NCI-H2107 treated with DMSO at 0.1 percent for 48 hours (cell line): ENCODE results near the gene TMEM256.

Source experiments
- DNase-seq: peaks from one replicate; lab custom pipeline; 2025; ENCODE audit not compliant: unreplicated experiment; lab: John Stamatoyannopoulos, UW

The TMEM256 gene

DNA sequence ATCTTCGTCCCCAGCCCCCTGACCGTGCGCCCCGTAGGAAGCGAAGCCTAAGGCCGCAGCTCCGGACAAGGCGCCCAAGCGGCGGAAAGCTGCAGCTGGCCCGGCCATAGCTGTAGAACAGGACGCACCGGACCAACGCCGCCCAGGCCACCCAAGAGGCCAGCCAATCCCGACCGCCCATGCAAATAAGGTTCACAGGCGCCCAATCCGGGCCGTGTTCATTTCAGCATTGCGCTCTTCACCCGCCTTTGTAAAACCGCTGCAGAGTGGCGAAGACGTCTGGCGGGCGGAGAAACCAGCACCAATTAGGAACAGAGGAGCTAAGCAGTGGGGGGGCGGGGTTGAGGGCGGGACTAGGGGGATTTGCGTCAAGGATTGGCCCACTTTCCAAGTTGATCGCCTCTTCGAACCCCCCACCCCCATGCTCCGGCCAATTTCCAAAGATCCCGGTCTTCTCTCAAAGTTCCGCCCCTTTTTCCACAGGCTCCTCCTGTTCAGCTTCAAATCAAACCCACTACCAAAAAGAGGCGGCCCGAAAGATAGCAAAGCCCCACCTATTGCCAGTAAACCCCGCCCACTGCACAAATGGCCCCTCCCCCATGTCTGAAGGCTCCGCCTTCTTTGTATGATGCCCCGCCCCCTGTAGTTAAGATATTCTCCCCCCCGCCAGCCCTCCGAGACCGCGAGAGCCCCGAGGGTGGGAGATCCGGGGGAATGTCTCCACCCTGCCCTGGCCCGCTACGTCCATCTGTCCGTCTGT is at the start of gene TMEM256:
TSS of gene TMEM256 (minus strand) at position 121 of the 760 bp plus-strand sequence. CDS start at position 108, 13 bp downstream.
- peak; percentile 85 for DNase-seq

DNA sequence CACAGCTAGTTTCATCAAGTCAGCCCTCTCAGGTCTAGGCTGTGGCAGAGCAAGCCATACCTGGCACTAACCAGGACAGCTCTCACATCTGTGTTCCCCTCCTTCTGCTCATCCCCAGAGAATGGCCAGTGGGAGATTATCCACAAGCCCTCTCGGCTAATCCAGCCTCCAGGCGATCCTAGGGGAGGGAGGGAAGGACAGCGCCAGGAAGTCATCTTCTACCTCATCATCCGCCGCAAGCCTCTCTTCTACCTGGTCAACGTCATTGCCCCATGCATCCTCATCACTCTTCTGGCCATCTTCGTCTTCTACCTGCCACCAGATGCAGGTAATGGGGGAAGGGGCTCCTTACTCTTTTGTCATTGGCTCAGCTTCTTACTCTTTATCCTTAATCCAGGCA is 44.6 kb upstream of the TMEM256 start:
- no peak for DNase-seq

DNA sequence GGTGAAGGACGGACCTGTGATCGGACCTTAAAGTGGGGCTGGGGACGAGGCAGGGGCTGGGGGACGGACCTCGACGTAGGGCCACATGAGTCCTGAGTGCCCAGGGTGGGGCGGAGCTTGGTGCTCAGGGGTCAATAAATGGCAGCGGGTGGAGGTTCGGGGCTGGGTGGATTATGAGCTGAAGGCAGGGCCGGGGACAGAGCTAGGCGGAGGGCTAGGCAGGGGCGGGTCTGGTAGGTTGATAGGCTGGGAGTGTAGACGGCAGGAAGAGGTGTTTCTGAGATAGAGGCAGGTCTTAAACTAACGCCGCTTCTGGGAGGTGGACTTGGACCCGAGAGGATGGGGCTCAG is 41.7 kb upstream of the TMEM256 start:
- DNase-seq = no peak

DNA sequence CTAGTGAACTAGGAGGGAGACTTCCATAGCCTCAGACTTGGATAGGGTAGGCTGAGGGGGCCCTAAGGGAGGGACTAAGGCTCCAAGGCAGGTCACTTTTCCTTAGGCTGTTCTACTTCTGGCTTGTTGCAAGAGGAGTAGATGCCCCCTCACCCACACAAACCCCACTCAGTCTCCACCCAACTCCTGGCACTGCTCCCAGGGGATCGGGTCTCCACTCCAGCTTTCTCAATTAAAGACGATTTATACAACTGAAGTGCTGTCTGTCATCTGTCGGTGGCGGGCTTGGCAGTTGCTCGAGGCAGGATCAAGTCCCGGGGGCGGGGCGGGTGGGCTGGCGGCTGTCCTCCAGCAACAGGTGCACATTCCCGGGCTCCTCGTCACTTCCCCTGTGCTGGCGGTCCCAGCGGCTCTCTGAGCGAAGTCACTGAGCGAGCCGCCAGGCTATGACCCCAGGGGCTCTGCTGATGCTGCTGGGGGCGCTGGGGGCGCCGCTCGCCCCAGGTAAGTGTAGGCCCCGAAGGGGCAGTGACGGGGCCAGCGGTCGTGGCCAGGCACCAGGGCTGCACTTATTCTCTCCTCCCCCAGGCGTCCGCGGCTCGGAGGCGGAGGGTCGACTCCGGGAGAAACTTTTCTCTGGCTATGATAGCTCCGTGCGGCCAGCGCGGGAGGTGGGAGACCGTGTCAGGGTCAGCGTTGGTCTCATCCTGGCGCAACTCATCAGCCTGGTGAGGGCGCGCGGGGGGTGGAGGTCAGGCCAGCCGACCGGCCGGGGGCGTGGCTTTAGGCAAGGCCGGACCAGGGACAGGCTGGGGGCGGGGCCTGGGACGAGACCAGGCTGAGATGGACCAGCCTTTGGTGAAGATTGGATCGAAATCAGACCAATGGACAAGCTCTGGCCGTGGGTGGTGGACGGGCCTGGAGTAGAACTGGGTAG is 41.1 kb upstream of the TMEM256 start, which contains the start of gene CHRNB1:
TSS of gene CHRNB1 (plus strand) at position 380 of the 937 bp plus-strand sequence. CDS start at position 447, 67 bp downstream.
- DNase-seq = no peak

DNA sequence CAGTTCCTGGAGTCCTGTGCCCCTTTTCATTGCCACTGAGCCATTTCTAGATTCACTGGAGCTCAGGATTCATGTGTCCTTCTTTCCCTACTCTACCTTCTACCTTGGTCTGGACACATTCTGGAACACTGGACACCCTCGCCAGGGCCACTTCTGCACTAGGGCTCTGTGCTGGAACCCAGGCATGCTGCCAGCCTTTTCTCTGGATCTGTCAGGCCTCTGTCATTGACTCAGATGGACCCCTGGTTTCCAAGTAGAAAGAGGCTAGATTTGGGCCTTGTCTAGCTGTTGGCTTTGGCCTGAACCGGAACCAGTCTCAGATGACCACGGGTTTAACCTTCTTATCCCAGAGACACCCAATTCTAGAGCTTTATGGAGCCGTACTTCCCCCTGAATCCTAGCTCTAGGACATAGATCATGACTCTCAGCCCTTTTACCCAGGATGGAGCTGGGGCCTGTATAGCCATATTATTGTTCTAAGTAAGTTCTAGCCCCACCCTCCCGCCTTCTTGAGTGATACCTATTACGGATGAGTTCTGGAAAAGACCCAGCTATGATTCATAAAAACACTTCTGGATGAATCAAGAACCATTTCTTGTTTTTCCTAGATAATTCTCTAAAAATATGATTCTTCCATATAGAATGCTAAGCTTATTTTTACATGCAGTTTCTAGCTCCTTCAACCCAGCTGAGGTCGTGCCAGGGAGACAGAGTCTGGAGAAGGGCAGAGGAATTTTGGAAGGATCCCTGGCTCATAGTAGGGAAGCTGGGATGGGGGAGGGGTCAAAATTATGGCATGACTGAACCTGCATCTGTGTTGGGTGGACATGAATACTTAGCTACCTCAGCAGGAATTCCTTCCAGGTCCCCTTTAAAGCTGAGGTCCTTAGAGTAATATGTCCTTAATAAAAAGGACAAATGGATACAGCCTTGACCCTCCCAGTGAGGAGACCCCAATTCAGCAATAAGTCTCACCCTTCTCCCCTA is 39.9 kb upstream of the TMEM256 start:
- DNase-seq = no peak

DNA sequence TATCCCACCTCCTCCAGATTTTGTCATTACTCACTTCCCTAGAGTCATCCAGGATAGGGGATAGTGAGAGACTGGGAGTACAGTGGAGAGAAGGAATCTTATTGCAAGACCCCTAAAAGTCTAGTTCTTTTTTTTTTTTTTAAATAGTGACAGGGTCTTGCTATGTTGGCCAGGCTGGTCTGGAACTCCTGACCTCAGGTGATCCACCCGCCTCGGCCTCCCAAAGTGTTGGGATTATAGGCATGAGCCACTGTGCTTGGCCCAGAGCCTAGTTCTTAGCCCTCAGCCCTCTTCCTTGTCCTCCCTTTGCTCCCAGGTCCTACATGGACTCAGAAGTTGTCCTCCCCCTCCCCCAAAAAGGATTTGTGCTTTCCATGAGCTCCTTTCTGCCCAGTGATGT is 38.2 kb upstream of the TMEM256 start:
- DNase-seq = no peak

DNA sequence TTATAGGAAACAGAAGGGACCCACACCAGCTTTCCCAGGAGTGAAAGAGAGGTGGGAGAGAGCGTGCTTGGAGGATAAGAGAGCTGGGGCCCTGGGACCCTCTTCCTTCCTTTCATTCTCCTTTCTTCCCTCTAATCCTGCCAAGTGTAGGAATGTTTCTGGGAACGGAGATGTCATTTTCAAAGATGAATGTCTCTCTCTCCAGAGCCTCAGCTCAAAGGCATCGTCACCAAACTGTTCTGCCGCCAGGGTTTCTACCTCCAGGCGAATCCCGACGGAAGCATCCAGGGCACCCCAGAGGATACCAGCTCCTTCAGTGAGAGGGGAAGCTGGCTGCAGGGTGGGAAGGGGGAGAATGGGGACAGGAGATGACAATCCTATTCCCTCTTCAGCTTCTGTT is 37.4 kb upstream of the TMEM256 start:
- DNase-seq = no peak

DNA sequence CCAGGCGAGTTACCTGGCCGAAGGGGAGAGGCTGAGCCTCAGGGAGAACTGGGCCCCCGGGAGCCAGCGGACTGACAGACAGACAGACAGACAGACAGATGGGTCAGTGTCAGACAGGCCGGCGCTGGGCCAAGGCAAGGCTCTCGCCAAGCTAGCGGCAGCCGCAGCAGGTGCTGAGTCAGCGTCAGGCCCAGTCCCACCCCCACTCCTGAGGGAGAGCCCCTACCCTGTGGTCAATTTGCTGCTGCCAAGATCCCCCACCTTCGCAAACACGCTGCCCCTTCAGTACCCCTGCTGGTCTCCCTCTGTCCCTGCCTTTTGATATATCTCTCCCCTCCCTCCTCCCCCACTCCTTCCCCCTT is 36.9 kb upstream of the TMEM256 start:
- no peak for DNase-seq

DNA sequence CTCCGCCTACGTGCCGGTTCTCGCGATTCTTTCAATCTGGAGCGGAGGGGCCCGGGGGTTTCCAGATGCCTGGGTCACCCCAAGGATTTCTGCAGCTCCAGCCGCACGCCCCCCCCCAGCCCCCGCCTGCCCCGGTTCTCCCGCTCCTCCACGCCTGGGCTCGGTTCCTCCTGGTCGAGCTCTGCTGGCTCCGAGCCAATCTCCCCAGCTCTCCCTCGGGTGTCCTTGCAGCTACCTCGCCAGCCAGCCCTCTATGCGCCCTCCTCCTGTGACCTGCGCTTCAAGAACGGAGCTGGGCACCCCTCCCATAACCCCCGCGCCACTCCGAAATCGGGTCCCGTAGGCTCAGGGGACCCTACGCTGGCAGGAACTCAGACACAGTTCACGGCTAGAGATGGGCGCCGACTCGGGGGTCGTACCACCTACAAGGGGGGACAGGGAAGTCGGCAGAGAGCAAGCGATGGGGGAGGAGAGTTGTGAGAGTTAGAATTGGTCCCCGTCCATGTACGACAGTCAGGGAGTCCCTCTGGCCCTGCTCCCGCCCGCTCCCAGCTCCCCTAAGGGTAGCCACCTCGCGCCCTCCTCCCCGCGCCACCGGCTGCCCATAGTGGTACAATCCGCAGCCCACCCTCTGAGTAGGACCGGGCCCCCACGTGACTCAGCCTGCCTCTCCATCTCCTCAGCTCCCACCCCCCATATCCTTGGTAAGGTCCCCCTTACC is 36.4 kb upstream of the TMEM256 start:
- no peak for DNase-seq

DNA sequence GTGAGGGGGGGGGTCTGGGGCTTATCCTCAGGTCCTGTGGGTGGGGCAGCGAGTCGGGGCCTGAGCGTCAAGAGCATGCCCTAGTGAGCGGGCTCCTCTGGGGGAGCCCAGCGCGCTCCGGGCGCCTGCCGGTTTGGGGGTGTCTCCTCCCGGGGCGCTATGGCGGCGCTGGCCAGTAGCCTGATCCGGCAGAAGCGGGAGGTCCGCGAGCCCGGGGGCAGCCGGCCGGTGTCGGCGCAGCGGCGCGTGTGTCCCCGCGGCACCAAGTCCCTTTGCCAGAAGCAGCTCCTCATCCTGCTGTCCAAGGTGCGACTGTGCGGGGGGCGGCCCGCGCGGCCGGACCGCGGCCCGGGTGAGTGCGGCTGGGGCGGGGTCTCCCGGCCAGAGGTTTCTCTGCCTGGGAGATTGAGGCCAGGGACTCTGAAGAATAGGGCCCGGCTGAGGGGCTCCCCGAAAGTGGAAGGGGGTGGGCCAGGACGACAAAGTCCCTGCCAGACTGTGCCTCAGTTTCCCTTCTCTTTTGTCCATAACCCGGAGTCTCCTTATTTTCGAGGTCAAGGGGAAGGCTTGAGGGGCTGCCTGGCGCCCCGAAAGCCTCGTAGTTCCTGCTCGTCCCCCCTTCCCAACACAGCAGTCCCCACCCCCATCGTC is 35.7 kb upstream of the TMEM256 start, which contains the start of gene FGF11:
TSS of gene FGF11 (plus strand) at position 51 of the 651 bp plus-strand sequence. CDS start at position 160, 109 bp downstream.
- no peak for DNase-seq

DNA sequence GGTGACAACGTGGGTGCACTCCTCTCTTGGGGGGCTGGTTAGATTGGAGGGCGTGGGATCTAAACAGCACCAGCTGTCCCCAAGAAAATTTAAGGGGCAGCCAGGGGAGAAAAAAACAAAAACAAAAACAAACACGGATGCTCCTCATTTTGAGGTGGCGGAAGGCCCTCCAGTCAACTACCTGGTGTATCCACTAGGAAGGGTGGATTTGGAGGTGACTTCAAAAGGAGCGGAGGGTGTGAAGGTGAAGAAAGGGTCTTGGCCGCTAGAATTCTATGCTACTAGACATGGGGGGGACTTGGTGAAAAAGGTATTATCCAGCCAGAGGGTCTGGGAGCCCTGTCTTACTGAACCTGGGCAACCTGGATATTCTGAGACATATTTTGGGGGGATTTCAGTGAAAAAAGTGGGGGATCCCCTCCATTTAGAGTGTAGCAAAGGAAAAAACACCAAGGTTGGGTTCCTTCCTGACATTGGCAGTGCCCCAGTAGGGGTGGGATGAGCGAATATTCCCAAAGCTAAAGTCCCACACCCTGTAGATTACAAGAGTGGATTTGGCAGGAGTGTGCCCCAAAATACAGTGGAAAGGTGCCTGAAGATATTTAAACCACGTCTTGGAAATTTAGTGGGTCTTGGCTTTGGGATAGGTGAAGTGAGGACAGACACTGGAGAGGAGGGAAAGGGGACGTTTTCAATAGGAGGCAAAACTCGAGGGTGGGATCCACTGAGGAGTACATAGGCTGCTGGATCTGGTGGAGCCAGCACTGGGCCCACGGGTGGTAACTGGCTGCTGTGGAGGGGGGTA is 35.0 kb upstream of the TMEM256 start:
- DNase-seq = no peak

DNA sequence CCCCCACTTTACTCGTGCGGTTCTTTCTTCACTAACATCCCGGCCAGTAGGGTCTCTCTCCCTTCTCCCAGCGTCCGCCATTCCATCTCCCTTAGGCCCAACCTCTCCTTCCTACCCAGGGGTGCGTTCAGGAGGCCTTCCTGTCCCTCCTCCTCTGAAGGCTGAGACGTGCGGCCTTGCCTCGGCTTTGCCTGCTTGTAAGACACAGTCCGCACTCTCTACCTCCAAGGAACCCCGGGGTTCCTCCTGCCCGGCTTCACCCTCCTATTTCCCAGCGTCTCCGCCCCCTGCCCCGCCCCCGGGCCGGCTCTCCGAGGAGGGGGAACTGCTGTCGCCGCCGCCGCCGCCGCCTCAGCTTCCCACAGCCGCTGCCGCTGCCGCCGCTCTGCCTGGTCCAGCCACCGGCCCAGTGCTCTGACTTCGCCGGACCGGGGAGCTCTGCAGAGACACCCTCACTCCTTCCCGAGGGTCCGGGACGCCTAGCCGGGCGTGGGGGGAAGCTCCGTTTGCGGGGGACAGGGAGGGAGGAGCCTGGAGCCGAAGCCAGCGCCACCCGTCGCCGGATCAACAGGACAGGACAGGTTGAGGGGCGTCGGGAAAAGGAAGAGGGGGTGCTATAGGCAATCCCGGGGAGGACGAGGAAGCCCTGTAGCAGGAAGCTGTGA is 34.2 kb upstream of the TMEM256 start:
- no peak for DNase-seq

DNA sequence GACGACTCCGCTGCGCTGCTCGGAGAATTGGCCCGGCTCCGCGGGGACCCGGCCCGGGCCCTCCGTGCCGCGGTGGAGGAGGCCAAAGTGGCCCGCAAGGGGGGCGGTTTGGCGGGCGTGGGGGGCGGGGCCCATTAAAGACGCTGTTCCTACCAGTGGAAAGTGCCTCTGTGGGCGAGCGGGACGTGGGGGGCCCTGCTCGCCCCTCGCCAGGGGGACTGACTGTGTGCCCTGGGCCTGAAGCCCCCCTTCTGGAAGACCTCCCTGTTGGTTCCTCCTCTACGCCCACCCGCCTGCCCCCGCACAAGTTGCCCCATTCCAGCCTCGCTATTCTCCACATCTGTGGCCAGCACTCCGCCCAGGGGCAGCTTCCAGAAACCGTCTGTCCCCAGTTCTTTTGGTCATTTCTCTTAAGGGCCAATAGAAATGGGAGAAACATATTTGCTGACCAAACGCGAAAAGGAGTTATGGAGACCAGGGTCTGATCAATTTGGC is 33.5 kb upstream of the TMEM256 start:
- no peak for DNase-seq

DNA sequence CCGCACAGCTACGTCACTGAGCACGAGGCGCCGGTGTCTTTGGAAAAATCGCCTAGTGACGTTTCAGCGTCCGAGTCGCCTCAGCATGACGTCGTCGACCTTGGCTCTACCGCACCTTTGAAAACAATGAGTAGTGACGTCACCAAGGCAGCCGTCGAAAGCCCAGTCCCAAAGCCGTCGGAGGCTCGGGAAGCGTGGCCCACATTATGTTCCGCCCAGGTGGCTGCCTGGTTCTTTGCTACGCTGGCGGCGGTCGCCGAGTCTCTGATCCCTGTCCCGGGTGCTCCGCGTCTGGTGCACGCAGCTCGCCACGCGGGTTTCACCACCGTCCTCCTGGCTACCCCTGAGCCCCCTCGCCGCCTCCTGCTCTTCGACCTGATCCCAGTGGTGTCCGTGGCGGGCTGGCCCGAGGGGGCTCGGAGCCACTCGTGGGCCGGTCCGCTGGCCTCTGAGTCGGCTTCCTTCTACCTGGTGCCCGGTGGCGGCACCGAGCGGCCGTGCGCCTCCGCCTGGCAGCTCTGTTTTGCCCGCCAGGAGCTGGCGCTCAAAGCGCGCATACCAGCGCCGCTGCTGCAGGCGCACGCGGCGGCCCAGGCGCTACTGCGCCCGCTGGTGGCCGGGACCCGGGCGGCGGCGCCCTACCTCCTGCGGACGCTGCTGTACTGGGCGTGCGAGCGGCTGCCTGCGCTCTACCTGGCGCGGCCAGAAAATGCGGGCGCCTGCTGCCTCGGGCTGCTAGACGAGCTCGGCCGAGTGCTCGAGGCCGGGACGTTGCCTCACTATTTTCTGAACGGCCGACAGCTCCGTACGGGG is 32.9 kb upstream of the TMEM256 start:
- DNase-seq = peak; percentile 47

DNA sequence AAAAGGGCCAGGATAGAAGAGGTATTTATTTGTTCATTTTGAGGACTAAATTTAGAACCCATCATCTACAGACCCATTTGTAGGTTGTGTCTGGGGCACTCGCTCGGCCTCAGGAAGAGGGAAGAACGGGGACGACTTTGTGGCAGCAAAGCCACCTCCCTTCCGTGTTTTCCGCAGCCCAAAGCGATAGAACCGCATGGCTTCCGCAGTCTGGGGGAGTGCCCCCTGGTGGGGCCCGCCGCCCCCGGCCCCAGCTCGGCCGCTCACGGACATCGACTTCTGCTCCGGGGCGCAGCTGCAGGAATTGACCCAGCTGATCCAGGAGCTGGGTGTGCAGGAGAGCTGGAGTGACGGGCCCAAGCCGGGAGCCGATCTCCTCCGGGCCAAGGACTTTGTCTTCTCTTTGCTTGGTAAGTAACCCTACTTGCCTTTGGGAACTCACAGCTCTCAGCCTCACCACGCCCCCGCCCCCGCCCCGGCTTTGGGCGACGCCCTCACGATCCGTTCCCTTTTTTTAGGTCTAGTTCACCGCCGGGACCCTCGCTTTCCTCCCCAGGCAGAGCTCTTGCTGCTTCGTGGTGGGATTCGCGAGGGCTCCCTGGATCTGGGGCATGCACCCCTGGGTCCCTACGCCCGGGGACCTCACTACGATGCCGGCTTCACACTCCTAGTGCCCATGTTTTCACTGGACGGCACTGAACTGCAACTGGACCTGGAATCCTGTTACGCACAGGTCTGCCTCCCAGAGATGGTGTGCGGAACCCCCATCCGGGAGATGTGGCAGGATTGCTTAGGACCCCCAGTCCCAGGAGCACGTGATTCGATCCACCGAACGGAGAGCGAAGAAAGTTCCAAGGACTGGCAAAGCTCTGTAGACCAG is 32.0 kb upstream of the TMEM256 start:
- no peak for DNase-seq

DNA sequence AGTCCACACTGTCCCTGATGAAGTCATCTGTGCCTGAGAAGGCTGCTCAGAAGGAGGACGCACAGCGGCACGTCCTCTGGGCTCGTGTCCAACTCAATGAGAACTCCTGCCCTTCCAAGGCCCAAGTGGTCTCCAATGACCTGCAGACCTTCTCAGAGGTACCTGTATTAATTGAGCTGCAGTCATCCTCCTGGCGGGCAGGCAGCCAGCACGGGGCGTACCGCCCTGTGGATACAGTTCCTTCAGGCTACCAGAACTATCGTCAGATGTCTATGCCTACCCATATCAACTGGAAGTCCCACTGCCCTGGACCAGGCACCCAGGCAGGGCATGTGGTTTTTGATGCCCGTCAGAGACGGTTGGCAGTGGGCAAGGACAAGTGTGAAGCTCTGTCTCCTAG is 28.4 kb upstream of the TMEM256 start:
- no peak for DNase-seq
